Endothelial cell of umbilical vein (primary cell): Measurements from ENCODE around the gene PLA2G2D. TPM values are rescaled to one million over a fixed set of nuclear protein-coding genes. Genes with fewer than 3 reads are reported as not detected.

Experiments used
- BruUV-seq: library from RNA; stranded (reverse); fragments of 400-500 nt; replicated peaks from 2 replicates; lab custom pipeline; 2021; lab: Mats Ljungman, UMichigan
- CTCF ChIA-PET: fragments of 300-600, 350-600 bp; sonication (Branson Sonifier 250); formaldehyde crosslinking; loops from one replicate; lab custom pipeline; 2021; ENCODE audit warnings: antibody characterized with exemption, inconsistent platforms; lab: Charles Lee
- POLR2A ChIA-PET: fragments of 300-600, 350-600 bp; sonication (Branson Sonifier 250); formaldehyde crosslinking; loops from one replicate; lab custom pipeline; 2021; ENCODE audit warnings: antibody characterized with exemption, inconsistent platforms; lab: Charles Lee
- DNase-seq: peaks from one replicate; pipeline ENCODE4 v3.0.0-alpha.2; 2011; ENCODE audit warnings: low read depth, low spot score
- FAIRE-seq: peaks from 2 replicates; lab custom pipeline; 2011; peaks lifted over from hg19 to GRCh38; lab: Jason Lieb, UNC
- H2AFZ ChIP-seq: 2 replicates; pipeline ENCODE4 v1.6.0; 2012; ENCODE audit warnings: low read depth, low read length, control low read depth, inconsistent platforms
- H3K27ac ChIP-seq: 2 replicates; pipeline ENCODE4 v1.5.1; 2011; ENCODE audit warnings: low read depth, mild to moderate bottlenecking, control low read depth, low read length, moderate library complexity; ENCODE audit not compliant: insufficient read depth
- H3K27me3 ChIP-seq, 2 experiments: 2 replicates each; pipeline versions ENCODE4 v1.6.0 to v1.6.1; 2011; ENCODE audit warnings: low read length in 2 of 2, mixed read lengths in 1 of 2; ENCODE audit not compliant: control insufficient read depth in 2 of 2, insufficient read depth in 2 of 2
- H3K36me3 ChIP-seq, 2 experiments: 2 replicates in 1 of 2; 3 replicates in 1 of 2; pipeline ENCODE4 v1.5.1; 2011; ENCODE audit warnings: low read length in 2 of 2, mild to moderate bottlenecking in 1 of 2, moderate library complexity in 1 of 2; ENCODE audit not compliant: control insufficient read depth in 2 of 2, insufficient read depth in 2 of 2; ENCODE audit errors: extremely low read depth in 1 of 2
- H3K4me1 ChIP-seq: 3 replicates; pipeline ENCODE4 v1.5.1; 2011; ENCODE audit warnings: mild to moderate bottlenecking, low read length; ENCODE audit not compliant: control insufficient read depth, insufficient read depth; ENCODE audit errors: extremely low read depth
- H3K4me2 ChIP-seq: 2 replicates; pipeline ENCODE4 v1.6.1; 2011; ENCODE audit warnings: low read length, control low read depth, mixed read lengths; ENCODE audit not compliant: insufficient read depth
- H3K4me3 ChIP-seq, 3 experiments: fragments of 200-600 bp in 1 of 3; sonication (generic), shearing (Covaris generic) in 1 of 3; replicated peaks in 1 of 3; 2 replicates each; pipeline ENCODE4 v1.5.1; 2011 to 2016; ENCODE audit warnings: control low read depth in 3 of 3, low read length in 3 of 3, mild to moderate bottlenecking in 2 of 3, inconsistent platforms in 1 of 3, low read depth in 1 of 3, moderate library complexity in 1 of 3; ENCODE audit not compliant: insufficient read depth in 1 of 3
- H3K79me2 ChIP-seq: 2 replicates; pipeline ENCODE4 v1.6.0; 2012; ENCODE audit warnings: low read length, inconsistent platforms; ENCODE audit not compliant: control insufficient read depth, insufficient read depth
- H3K9ac ChIP-seq: replicated peaks from 2 replicates; pipeline ENCODE3; 2011; ENCODE audit warnings: low read length, control low read depth; ENCODE audit not compliant: insufficient read depth; ENCODE audit errors: extremely low read depth
- H3K9me1 ChIP-seq: replicated peaks from 3 replicates; pipeline ENCODE4 v1.6.0; 2011; ENCODE audit warnings: mild to moderate bottlenecking, low read length; ENCODE audit not compliant: control insufficient read depth, insufficient read depth; ENCODE audit errors: extremely low read depth
- H3K9me3 ChIP-seq: replicated peaks from 2 replicates; pipeline ENCODE4 v1.5.1; 2012; ENCODE audit warnings: low read length, inconsistent platforms; ENCODE audit not compliant: control insufficient read depth, insufficient read depth
- H4K20me1 ChIP-seq: replicated peaks from 2 replicates; pipeline ENCODE3; 2011; ENCODE audit warnings: mild to moderate bottlenecking, low read length; ENCODE audit not compliant: control insufficient read depth, insufficient read depth; ENCODE audit errors: extremely low read depth
- EZH2 ChIP-seq: IDR thresholded peaks from 2 replicates; pipeline ENCODE4 v1.6.1; 2012; ENCODE audit warnings: borderline replicate concordance, low read depth, mild to moderate bottlenecking, moderate library complexity, low read length, inconsistent platforms; ENCODE audit not compliant: severe bottlenecking
- FOS ChIP-seq: IDR thresholded peaks from 2 replicates; pipeline ENCODE4 v1.6.1; 2011; ENCODE audit warnings: mild to moderate bottlenecking, low read length, moderate library complexity, borderline replicate concordance; ENCODE audit not compliant: insufficient read depth
- GATA2 ChIP-seq: IDR thresholded peaks from 2 replicates; pipeline ENCODE4 v1.7.0; 2011; ENCODE audit warnings: low read depth, mild to moderate bottlenecking, moderate library complexity, mixed read lengths, low read length; ENCODE audit not compliant: insufficient read length, insufficient read depth
- JUN ChIP-seq: IDR thresholded peaks from 2 replicates; pipeline ENCODE4 v1.6.1; 2011; ENCODE audit warnings: borderline replicate concordance, low read depth; ENCODE audit not compliant: insufficient read length, insufficient read depth
- MYC ChIP-seq: IDR thresholded peaks from one replicate; pipeline ENCODE4 v1.6.1; 2011; ENCODE audit warnings: mild to moderate bottlenecking, low read depth, low read length
- POLR2A ChIP-seq: IDR thresholded peaks from 2 replicates; pipeline ENCODE4 v1.6.1; 2012; ENCODE audit warnings: low read depth, mild to moderate bottlenecking, control low read depth, low read length
- dilution Hi-C: fragments of 300-500 bp; cut with MboI; formaldehyde crosslinking; loops from one replicate; pipeline ENCODE4 v1.15.0; 2019; ENCODE audit warnings: low sequenced_read_pairs; ENCODE audit not compliant: extremely low pct_ligation_motif_present
- intact Hi-C: fragments of 100-400 bp; cut with micrococcal nuclease; formaldehyde crosslinking; loops from one replicate; pipeline ENCODE4 v1.10.0; 2022
- polyA plus RNA-seq, 4 experiments: library from polyadenylated mRNA; depleted of rRNA in 3 of 4; stranded (reverse) in 3 of 4; unstranded in 1 of 4; fragments of >200 nt; gene quantifications; 2 replicates each; pipeline versions ENCODE4 v1.2.1 to v1.2.3, GENCODE V29; 2011 to 2012; ENCODE audit warnings: missing spikeins in 1 of 4
- total RNA-seq: library from RNA; stranded (reverse); gene quantifications from 2 replicates; pipeline ENCODE4 v1.2.3, GENCODE V29; 2021
- TF ChIP-seq, protein P1 (sequence below), 2 donors: IDR thresholded peaks; 1 replicate in 1 of 2; 2 replicates in 1 of 2; pipeline ENCODE4 v1.5.1; 2011; ENCODE audit warnings: low read length in 2 of 2, mild to moderate bottlenecking in 2 of 2, moderate library complexity in 2 of 2, control low read depth in 1 of 2, inconsistent platforms in 1 of 2, low read depth in 1 of 2; ENCODE audit not compliant: insufficient read depth in 1 of 2; ENCODE audit errors: extremely low read depth in 1 of 2
- TF ChIP-seq, protein P2 (sequence below): IDR thresholded peaks from 2 replicates; pipeline ENCODE4 v1.6.1; 2011; ENCODE audit not compliant: insufficient read depth, insufficient read length

PLA2G2D gene
- total and polyA plus RNA-seq, 2 donors (not counting 3 experiments of a cell fraction or from before 2014, with no cell fraction given): not detected

DNA sequence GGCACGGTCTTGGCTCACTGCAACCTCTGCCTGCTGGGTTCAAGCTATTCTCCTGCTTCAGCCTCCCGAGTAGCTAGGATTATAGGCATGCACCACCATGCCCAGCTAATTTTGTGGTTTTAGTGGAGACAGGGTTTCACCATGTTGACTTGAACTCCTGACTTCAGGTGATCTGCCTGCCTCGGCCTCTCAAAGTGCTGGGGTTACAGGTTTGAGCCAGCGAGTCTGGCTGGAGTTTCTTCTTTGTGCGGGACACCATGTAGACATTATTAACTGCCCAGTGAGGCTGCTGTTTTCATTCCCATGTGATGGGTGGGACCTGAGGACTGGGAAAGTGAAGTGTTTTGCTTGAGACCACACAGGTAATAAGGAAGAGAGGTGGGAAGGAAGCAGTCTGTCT is 26.0 kb downstream of the PLA2G2D start:
- CTCF ChIA-PET: interaction anchor here (1.0 to 1.5 kb wide), 2 partner anchors 12 to 118 kb away, joined by 3 to 5 read pairs; no protein-coding TSS in a partner anchor
- POLR2A ChIA-PET: no interaction called here
- TF ChIP-seq FOS (no peak), JUN (no peak), GATA2 (no peak), MYC (no peak), POLR2A (no peak), EZH2 (no peak)
- TF ChIP-seq, protein P1, sequence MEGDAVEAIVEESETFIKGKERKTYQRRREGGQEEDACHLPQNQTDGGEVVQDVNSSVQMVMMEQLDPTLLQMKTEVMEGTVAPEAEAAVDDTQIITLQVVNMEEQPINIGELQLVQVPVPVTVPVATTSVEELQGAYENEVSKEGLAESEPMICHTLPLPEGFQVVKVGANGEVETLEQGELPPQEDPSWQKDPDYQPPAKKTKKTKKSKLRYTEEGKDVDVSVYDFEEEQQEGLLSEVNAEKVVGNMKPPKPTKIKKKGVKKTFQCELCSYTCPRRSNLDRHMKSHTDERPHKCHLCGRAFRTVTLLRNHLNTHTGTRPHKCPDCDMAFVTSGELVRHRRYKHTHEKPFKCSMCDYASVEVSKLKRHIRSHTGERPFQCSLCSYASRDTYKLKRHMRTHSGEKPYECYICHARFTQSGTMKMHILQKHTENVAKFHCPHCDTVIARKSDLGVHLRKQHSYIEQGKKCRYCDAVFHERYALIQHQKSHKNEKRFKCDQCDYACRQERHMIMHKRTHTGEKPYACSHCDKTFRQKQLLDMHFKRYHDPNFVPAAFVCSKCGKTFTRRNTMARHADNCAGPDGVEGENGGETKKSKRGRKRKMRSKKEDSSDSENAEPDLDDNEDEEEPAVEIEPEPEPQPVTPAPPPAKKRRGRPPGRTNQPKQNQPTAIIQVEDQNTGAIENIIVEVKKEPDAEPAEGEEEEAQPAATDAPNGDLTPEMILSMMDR (IDR thresholded peaks at IDR 0.05; ENCODE audit: extremely low read depth in 1 of 2, insufficient read depth in 1 of 2, low read depth in 1 of 2, low read length in 2 of 2): no peak
- TF ChIP-seq, protein P2, sequence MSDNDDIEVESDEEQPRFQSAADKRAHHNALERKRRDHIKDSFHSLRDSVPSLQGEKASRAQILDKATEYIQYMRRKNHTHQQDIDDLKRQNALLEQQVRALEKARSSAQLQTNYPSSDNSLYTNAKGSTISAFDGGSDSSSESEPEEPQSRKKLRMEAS: no peak

More for the DNA sequence above, 26.0 kb downstream of the PLA2G2D start:
- dilution Hi-C loops (no loop called here), intact Hi-C loops (no loop called here)
- Histone ChIP-seq H3K27ac (no peak overlapping the region), H3K79me2 (no peaks in the 10 kb centered on the region), H2AFZ (no peak overlapping the region), H3K4me3 (no peak overlapping the region), H3K4me1 (no peaks in the 10 kb centered on the region), H3K9ac (no peak overlapping the region), H3K9me1 (no peaks in the 10 kb centered on the region), H3K27me3 (peaks cover 2 to 8% of the 10 kb centered on the region in 2 experiments), H3K36me3 (no peaks in the 10 kb centered on the region), H3K4me2 (no peak overlapping the region), H3K9me3 (no peaks in the 10 kb centered on the region), H4K20me1 (no peaks in the 10 kb centered on the region)
- FAIRE-seq: no peak
- DNase-seq: no peak
- BruUV-seq: no TSS peak
